Hematopoietic multipotent progenitor cell treated with erythropoietin and hydrocortisone succinate and interleukin-3 and kit ligand, for 4 days (in vitro differentiated cells): ENCODE data around the gene ZNF519.
"Not testable (repeated sequence)": the region's sequence is repeated elsewhere in the genome, so short reads cannot be mapped to it uniquely, and the experiment has no call there.

ENCODE experiments used
- DNase-seq: peaks from one replicate; pipeline ENCODE4 v3.0.0-alpha.2; 2015

The ZNF519 gene

GRCh38 chr18:14132271-14132700, at the start of gene ZNF519:
Gene ZNF519, minus strand, starts transcription at chr18:14132435. Its CDS starts 158 bp downstream, at chr18:14132277.
- DNase-seq: peak; percentile 99

GRCh38 chr18:14179306-14179705, 47.1 kb upstream of the ZNF519 start:
- no peak for DNase-seq

- peak; percentile 87 for DNase-seq
Observed at GRCh38 chr18:14178321-14179196, 46.3 kb upstream of the ZNF519 start.

- DNase-seq: not testable (repeated sequence)
Observed at GRCh38 chr18:14177540-14178320, 45.5 kb upstream of the ZNF519 start.

- not testable (repeated sequence) for DNase-seq
Observed at GRCh38 chr18:14175404-14175803, 43.2 kb upstream of the ZNF519 start.

GRCh38 chr18:14174706-14175085, 42.5 kb upstream of the ZNF519 start:
- DNase-seq: no peak

- not testable (repeated sequence) for DNase-seq
Observed at GRCh38 chr18:14174002-14174705, 41.9 kb upstream of the ZNF519 start.

- not testable (repeated sequence) for DNase-seq
Observed at GRCh38 chr18:14173116-14173951, 41.1 kb upstream of the ZNF519 start.

GRCh38 chr18:14172142-14173115, 40.2 kb upstream of the ZNF519 start:
- DNase-seq: not testable (repeated sequence)

- DNase-seq: not testable (repeated sequence)
Observed at GRCh38 chr18:14171301-14172141, 39.3 kb upstream of the ZNF519 start.

GRCh38 chr18:14170367-14171036, 38.3 kb upstream of the ZNF519 start:
- not testable (repeated sequence) for DNase-seq

GRCh38 chr18:14162915-14163314, 30.7 kb upstream of the ZNF519 start:
- DNase-seq: not testable (repeated sequence)

GRCh38 chr18:14151564-14152113, 19.4 kb upstream of the ZNF519 start:
- DNase-seq: not testable (repeated sequence)

- not testable (repeated sequence) for DNase-seq
Observed at GRCh38 chr18:14150766-14151165, 18.5 kb upstream of the ZNF519 start.

- DNase-seq: not testable (repeated sequence)
Observed at GRCh38 chr18:14149916-14150420, 17.7 kb upstream of the ZNF519 start.

- not testable (repeated sequence) for DNase-seq
Observed at GRCh38 chr18:14149121-14149850, 17.1 kb upstream of the ZNF519 start.

- DNase-seq: not testable (repeated sequence)
Observed at GRCh38 chr18:14147935-14148865, 16.0 kb upstream of the ZNF519 start.
